CD4-positive, alpha-beta memory T cell (primary cell): Measurements from ENCODE around the gene SBSN. TPM values are rescaled to one million over a fixed set of nuclear protein-coding genes. Genes with fewer than 3 reads are reported as not detected.

Experiments
- CTCF ChIA-PET: fragments of 350-600 bp; sonication (Branson Sonifier 250); formaldehyde crosslinking; loops from one replicate; lab custom pipeline; 2021; ENCODE audit warnings: inconsistent platforms; ENCODE audit not compliant: partially characterized antibody; lab: Charles Lee
- POLR2A ChIA-PET: fragments of 350-600 bp; sonication (Branson Sonifier 250); formaldehyde crosslinking; loops from one replicate; lab custom pipeline; 2021; ENCODE audit not compliant: partially characterized antibody; lab: Charles Lee
- DNase-seq, 5 donors: peaks; one replicate each; pipeline versions ENCODE4 v3.0.0 to v3.0.0-alpha.2; 2020 to 2022; ENCODE audit warnings: mixed read lengths in 1 of 5
- H3K27ac ChIP-seq: one replicate; pipeline ENCODE4 v1.7.0; 2013; ENCODE audit warnings: low read depth, low read length
- H3K27me3 ChIP-seq: 2 replicates; pipeline ENCODE4 v1.7.0; 2013; ENCODE audit warnings: mild to moderate bottlenecking, low read length, moderate library complexity; ENCODE audit not compliant: insufficient read depth
- H3K36me3 ChIP-seq: 2 replicates; pipeline ENCODE4 v1.7.0; 2013; ENCODE audit warnings: mild to moderate bottlenecking, low read length, moderate library complexity; ENCODE audit not compliant: insufficient read depth
- H3K4me1 ChIP-seq: 2 replicates; pipeline ENCODE4 v1.7.0; 2013; ENCODE audit warnings: mild to moderate bottlenecking, low read length, moderate library complexity; ENCODE audit not compliant: insufficient read depth
- H3K4me3 ChIP-seq, 2 donors: one replicate each; pipeline ENCODE4 v1.7.0; 2013; ENCODE audit warnings: low read length in 2 of 2, mild to moderate bottlenecking in 1 of 2
- H3K9me3 ChIP-seq, 2 donors: one replicate each; pipeline ENCODE4 v1.7.0; 2013; ENCODE audit warnings: low read length in 2 of 2, control low read depth in 1 of 2; ENCODE audit not compliant: control insufficient read depth in 1 of 2
- H3K27ac Mint-ChIP-seq, 7 donors: one replicate each; pipeline ENCODE4 v1.8.0; 2020 to 2021; ENCODE audit warnings: mixed read lengths in 7 of 7, mild to moderate bottlenecking in 6 of 7, inconsistent platforms in 3 of 7, moderate library complexity in 3 of 7
- H3K27me3 Mint-ChIP-seq, 2 donors: one replicate each; pipeline ENCODE4 v1.8.0; 2020 to 2021; ENCODE audit warnings: mixed read lengths in 2 of 2
- H3K36me3 Mint-ChIP-seq, 2 donors: one replicate each; pipeline ENCODE4 v1.8.0; 2020 to 2021; ENCODE audit warnings: mixed read lengths in 2 of 2, inconsistent platforms in 1 of 2, mild to moderate bottlenecking in 1 of 2
- H3K4me1 Mint-ChIP-seq, 4 donors: one replicate each; pipeline ENCODE4 v1.8.0; 2020 to 2021; ENCODE audit warnings: mixed read lengths in 4 of 4, mild to moderate bottlenecking in 1 of 4
- H3K4me3 Mint-ChIP-seq, 8 donors: one replicate each; pipeline ENCODE4 v1.8.0; 2020 to 2021; ENCODE audit warnings: mixed read lengths in 8 of 8, mild to moderate bottlenecking in 7 of 8, moderate library complexity in 6 of 8, inconsistent platforms in 3 of 8
- H3K9me3 Mint-ChIP-seq, 8 donors: one replicate each; pipeline ENCODE4 v1.8.0; 2020 to 2021; ENCODE audit warnings: mixed read lengths in 8 of 8, mild to moderate bottlenecking in 5 of 8, inconsistent platforms in 3 of 8, moderate library complexity in 1 of 8
- intact Hi-C: fragments of 100-400 bp; cut with micrococcal nuclease; formaldehyde crosslinking; loops from one replicate; pipeline ENCODE4 v1.15.1; 2023
- polyA plus RNA-seq, 2 donors: library from polyadenylated mRNA; unstranded; fragments of 300-500 nt; fragmentation: Illumina TruSeq; gene quantifications; one replicate each; pipeline ENCODE4 v1.2.3, GENCODE V29; 2021
- total RNA-seq, 2 experiments: library from RNA; stranded (reverse); gene quantifications; one replicate each; pipeline ENCODE4 v1.2.3, GENCODE V29; 2021

The SBSN gene
- total and polyA plus RNA-seq, 4 experiments from 2014 or later: not detected

DNA sequence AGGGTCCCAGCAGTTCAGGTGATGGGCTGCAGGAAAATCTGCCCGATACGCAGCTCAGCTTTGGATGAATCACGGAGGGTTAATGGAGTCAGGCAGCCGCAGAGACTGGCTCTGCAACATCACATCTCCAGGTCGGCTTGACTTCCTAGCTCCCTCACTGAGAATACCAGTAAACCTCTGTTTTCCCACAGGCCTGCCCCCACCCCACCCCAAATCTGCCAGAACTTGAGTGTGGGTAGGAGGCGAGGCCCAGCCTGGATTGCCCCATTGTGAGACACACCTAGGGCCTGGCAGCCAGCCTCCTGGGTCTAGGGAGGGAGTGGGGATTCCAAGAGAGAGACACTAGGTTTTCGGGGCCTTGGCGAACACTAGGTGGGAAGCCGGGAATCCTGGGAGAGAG lies 34.1 kb downstream of the SBSN start:
- ChIA-PET CTCF (interaction anchor here (0.9 to 5.0 kb wide), 3 partner anchors 25 to 427 kb away, joined by 3 to 69 read pairs (median 3); no protein-coding TSS in a partner anchor), POLR2A (no interaction called here)
- H3K27ac ChIP-seq: no peak overlapping the region
- peaks cover 11 to 18% of the 10 kb centered on the region in 2 donors for H3K27me3 Mint-ChIP-seq
- intact Hi-C loops: no loop called here
- H3K9me3 ChIP-seq: no peaks in the 10 kb centered on the region
- no peak overlapping the region for H3K4me3 ChIP-seq
- H3K27ac Mint-ChIP-seq: no peak overlapping the region
- H3K27me3 ChIP-seq: no peaks in the 10 kb centered on the region
- peaks cover 7% of the 10 kb centered on the region for H3K4me1 ChIP-seq
- peaks cover 0 to 9% (median 6%) of the 10 kb centered on the region in 4 donors for H3K4me1 Mint-ChIP-seq
- no peak overlapping the region for H3K4me3 Mint-ChIP-seq
- H3K36me3 ChIP-seq: no peaks in the 10 kb centered on the region
- no peak for DNase-seq
- H3K9me3 Mint-ChIP-seq: no peaks in the 10 kb centered on the region
- H3K36me3 Mint-ChIP-seq: no peaks in the 10 kb centered on the region

DNA sequence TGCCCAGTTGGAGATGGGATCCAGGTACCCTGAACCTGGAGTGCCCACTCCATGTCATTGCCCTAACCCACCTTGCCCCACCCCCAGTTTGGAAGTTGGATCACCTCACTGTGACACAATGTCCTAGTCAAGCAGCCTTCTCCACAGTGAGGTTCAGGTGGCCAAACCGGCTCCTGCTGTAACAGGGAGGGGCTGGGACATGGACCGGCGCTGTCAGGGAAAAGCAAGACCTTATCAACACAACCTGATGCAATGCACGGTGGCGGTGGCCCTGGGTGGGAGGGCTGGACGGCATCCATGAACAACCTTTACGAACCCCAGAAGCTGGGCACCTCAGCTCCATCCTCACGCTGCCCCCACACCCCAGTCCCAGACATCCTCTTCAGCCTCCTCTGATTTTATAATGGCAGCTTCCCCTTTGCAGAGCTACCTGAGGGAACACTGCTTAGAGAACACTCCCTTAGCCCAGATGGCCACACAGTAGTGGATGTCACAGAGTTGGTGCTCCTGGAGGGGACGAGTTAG lies 36.2 kb downstream of the SBSN start:
- Mint-ChIP-seq H3K27me3 (peaks cover 11 to 21% of the 10 kb centered on the region in 2 donors), H3K27ac (no peak overlapping the region), H3K4me3 (no peak overlapping the region), H3K4me1 (peaks cover 0 to 9% (median 6%) of the 10 kb centered on the region in 4 donors), H3K9me3 (no peaks in the 10 kb centered on the region), H3K36me3 (no peaks in the 10 kb centered on the region)
- intact Hi-C loops: no loop called here
- H3K36me3 ChIP-seq: no peaks in the 10 kb centered on the region
- DNase-seq: no peak
- H3K9me3 ChIP-seq: no peaks in the 10 kb centered on the region
- ChIA-PET CTCF (interaction anchor here (0.5 to 1.6 kb wide), 4 partner anchors 18 to 149 kb away, joined by 3 to 7 read pairs (median 4); no protein-coding TSS in a partner anchor), POLR2A (no interaction called here)
- H3K4me3 ChIP-seq: no peak overlapping the region
- H3K4me1 ChIP-seq: peaks cover 7% of the 10 kb centered on the region
- H3K27ac ChIP-seq: no peak overlapping the region
- H3K27me3 ChIP-seq: no peaks in the 10 kb centered on the region

DNA sequence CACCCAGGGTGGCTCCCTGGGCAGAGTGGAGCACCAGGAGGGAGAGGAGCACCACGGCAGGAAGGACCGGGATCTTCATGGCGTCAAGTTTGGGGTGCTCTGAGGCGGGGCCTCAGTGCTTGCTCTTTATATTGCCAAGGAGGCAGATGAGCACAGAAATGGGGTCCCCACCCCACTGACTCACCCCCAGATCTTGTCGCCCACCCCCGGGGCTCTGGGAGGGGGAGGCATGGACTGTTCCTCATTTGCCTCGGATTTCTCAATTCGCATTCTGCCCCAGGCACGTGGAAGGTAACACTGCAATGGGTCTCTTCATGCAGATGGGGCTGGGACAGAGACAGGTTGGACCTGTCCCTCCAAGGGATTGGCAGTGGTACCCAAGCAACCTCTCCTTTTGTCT lies 37.7 kb downstream of the SBSN start, which contains the start of gene KRTDAP:
TSS of gene KRTDAP (minus strand) at position 101 of the 400 bp plus-strand sequence. CDS start at position 79, 22 bp downstream.
- H3K36me3 ChIP-seq: no peaks in the 10 kb centered on the region
- Mint-ChIP-seq H3K27me3 (peaks cover 13 to 21% of the 10 kb centered on the region in 2 donors), H3K4me1 (peaks cover 0 to 6% (median 4%) of the 10 kb centered on the region in 4 donors), H3K9me3 (no peaks in the 10 kb centered on the region), H3K4me3 (no peak within 1 kb of the TSS), H3K36me3 (no peaks in the 10 kb centered on the region), H3K27ac (peak within 1 kb of the TSS in 1 of 7 donors; percentile 18)
- no peak for DNase-seq
- intact Hi-C loops: no loop called here
- H3K27me3 ChIP-seq: no peaks in the 10 kb centered on the region
- H3K4me3 ChIP-seq: no peak within 1 kb of the TSS
- H3K4me1 ChIP-seq: peaks cover 4% of the 10 kb centered on the region
- no peaks in the 10 kb centered on the region for H3K9me3 ChIP-seq
- H3K27ac ChIP-seq: no peak within 1 kb of the TSS
- CTCF ChIA-PET: interaction anchor here (1.6 to 2.8 kb wide), 2 partner anchors 137 kb away, joined by 7 to 12 read pairs; no protein-coding TSS in a partner anchor
- POLR2A ChIA-PET: no interaction called here

DNA sequence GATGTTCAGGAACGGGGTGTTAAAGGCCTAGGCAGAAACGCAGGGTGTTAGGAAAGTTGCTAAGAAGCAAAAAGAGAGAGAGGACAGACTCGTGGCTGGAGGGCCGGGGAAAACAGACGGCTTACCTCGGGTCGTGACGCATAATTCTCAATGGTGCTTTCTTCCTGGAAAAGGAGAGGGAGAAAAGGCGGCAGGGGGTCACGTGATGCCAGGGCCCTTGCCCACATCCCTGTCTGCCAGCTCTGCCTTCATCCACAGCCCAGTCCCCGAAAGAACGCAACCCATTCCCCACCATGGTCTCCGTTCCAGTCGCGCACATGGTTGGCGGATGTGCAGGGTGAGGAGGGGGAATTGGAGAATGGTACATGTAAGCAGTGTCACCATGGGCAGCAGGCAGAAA lies 39.4 kb downstream of the SBSN start:
- H3K4me3 ChIP-seq: no peak overlapping the region
- Mint-ChIP-seq H3K4me3 (no peak overlapping the region), H3K9me3 (no peaks in the 10 kb centered on the region), H3K4me1 (peaks cover 0 to 1% (median 0%) of the 10 kb centered on the region in 4 donors), H3K27me3 (peaks cover 11 to 15% of the 10 kb centered on the region in 2 donors), H3K27ac (no peak overlapping the region), H3K36me3 (no peaks in the 10 kb centered on the region)
- no peaks in the 10 kb centered on the region for H3K36me3 ChIP-seq
- no peaks in the 10 kb centered on the region for H3K27me3 ChIP-seq
- H3K27ac ChIP-seq: no peak overlapping the region
- H3K9me3 ChIP-seq: no peaks in the 10 kb centered on the region
- H3K4me1 ChIP-seq: no peaks in the 10 kb centered on the region
- ChIA-PET CTCF (interaction anchor here (1.4 to 2.8 kb wide), 2 partner anchors 22 to 136 kb away, joined by 3 to 12 read pairs; no protein-coding TSS in a partner anchor), POLR2A (no interaction called here)
- intact Hi-C loops: no loop called here
- DNase-seq: no peak

DNA sequence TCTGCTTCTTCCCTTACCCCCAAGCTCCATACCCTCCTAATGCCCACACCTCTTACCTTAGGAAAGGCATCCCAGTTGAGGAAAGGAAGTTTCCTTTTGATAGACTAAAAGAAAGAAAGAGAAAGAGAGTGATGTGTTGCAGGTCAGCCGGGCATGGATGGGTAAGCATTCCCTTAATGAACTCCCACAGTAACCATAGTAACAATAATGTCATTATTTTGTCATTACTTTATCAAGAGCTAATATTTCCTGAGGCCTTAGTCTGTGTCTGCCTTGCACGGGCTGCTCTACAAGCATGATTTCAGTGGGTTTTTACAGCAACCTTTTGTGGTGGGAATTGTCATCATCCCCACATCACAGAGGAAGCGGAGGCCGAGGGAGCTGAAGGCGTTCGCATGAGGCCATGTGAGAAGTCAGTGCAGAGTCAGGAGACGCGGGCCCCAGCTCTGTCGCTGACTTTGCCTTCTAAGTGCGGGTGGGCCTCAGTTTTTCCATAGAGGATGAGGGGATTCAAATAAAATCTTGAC lies 40.4 kb downstream of the SBSN start:
- Mint-ChIP-seq H3K36me3 (no peaks in the 10 kb centered on the region), H3K27ac (no peak overlapping the region), H3K27me3 (peaks cover 13% of the 10 kb centered on the region in 2 donors), H3K9me3 (no peaks in the 10 kb centered on the region), H3K4me3 (no peak overlapping the region), H3K4me1 (peaks cover 0 to 1% (median 0%) of the 10 kb centered on the region in 4 donors)
- no peak for DNase-seq
- ChIA-PET POLR2A (no interaction called here), CTCF (interaction anchor here (0.6 to 2.8 kb wide), 5 partner anchors 7 to 135 kb away, joined by 3 to 16 read pairs (median 4); no protein-coding TSS in a partner anchor)
- no peaks in the 10 kb centered on the region for H3K9me3 ChIP-seq
- H3K27ac ChIP-seq: no peak overlapping the region
- no peaks in the 10 kb centered on the region for H3K27me3 ChIP-seq
- H3K4me3 ChIP-seq: no peak overlapping the region
- intact Hi-C loops: no loop called here
- no peaks in the 10 kb centered on the region for H3K4me1 ChIP-seq
- H3K36me3 ChIP-seq: no peaks in the 10 kb centered on the region

DNA sequence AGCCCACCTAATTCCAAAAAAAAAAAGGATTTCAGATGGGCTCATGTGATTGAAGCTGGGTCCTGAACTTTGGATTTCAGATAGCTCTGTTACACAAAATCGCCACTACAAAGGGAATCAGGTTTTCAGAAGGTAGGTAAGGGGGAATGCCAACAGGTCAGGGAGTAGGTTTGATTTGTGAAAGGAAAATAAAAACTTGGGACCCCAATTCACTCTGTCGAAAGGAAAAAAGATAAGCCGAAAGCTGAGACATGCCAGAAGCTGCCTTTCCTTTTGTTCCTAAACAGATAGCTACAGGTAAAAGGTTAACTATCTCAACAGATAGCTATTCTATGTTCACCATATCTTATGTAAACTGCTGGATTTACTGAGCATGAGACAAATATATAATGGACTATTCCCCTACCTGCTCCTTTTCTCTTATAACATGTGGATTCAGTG lies 41.8 kb downstream of the SBSN start:
- POLR2A ChIA-PET: no interaction called here

DNA sequence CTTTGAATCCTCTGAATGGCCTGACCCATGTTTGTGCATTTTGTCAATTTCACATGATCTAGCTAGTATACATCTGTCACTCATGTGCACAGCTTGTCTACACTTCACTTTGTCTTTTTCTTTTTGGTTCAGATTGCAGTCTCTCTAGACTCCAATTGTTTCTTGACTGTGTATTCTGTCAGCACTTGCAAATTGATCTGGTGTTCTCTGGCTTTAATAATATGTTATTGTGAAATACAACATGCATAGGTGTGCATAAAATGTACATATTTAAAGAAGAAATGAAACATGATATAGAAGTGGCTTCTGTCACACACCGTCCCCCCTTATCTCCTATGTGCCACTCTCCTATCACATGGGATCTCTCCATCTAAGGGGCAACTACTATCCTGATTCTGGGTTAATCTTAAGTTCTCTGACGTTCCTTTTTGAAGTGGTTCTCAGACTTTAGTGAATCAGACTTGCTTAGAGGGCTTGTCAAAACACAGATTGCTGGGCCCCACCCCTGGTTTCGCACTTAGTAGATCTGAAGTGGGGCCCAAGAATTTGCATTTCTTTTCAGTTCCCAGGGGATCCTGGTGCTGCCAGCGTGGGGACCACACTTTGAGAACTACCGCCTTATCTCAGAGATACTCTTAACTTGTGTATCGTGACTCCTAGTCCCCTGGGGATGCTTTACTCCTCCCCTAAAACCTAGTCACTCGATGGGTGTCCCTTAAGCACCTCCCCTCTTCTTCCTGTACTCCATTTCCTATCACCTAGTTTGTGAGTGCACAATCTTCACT lies 43.7 kb downstream of the SBSN start:
- H3K27ac Mint-ChIP-seq: no peak overlapping the region
- H3K36me3 Mint-ChIP-seq: no peaks in the 10 kb centered on the region
- Histone ChIP-seq H3K27me3 (no peaks in the 10 kb centered on the region), H3K4me3 (no peak overlapping the region), H3K4me1 (no peaks in the 10 kb centered on the region), H3K27ac (no peak overlapping the region), H3K36me3 (no peaks in the 10 kb centered on the region), H3K9me3 (no peaks in the 10 kb centered on the region)
- no peak for DNase-seq
- peaks cover 0 to 1% (median 0%) of the 10 kb centered on the region in 4 donors for H3K4me1 Mint-ChIP-seq
- intact Hi-C loops: no loop called here
- no peaks in the 10 kb centered on the region for H3K9me3 Mint-ChIP-seq
- no peak overlapping the region for H3K4me3 Mint-ChIP-seq
- ChIA-PET CTCF (no interaction called here), POLR2A (no interaction called here)
- H3K27me3 Mint-ChIP-seq: peaks cover 3 to 5% of the 10 kb centered on the region in 2 donors

More for the DNA sequence above, 41.8 kb downstream of the SBSN start:
- no peaks in the 10 kb centered on the region for H3K9me3 ChIP-seq
- H3K27me3 ChIP-seq: no peaks in the 10 kb centered on the region
- peaks cover 9 to 10% of the 10 kb centered on the region in 2 donors for H3K27me3 Mint-ChIP-seq
- no peak overlapping the region for H3K27ac Mint-ChIP-seq
- CTCF ChIA-PET: interaction anchor here (1.9 to 2.1 kb wide), 2 partner anchors 9 to 133 kb away, joined by 4 to 16 read pairs; no protein-coding TSS in a partner anchor
- peaks cover 0 to 1% (median 0%) of the 10 kb centered on the region in 4 donors for H3K4me1 Mint-ChIP-seq
- H3K36me3 ChIP-seq: no peaks in the 10 kb centered on the region
- H3K4me3 Mint-ChIP-seq: no peak overlapping the region
- H3K9me3 Mint-ChIP-seq: no peaks in the 10 kb centered on the region
- no peak overlapping the region for H3K27ac ChIP-seq
- intact Hi-C loops: no loop called here
- DNase-seq: no peak
- H3K4me3 ChIP-seq: no peak overlapping the region
- H3K36me3 Mint-ChIP-seq: no peaks in the 10 kb centered on the region
- H3K4me1 ChIP-seq: no peaks in the 10 kb centered on the region
